ENCODE data around the gene INHBE. TPM values are rescaled to one million over a fixed set of nuclear protein-coding genes. Genes with fewer than 3 reads are reported as not detected.

Gene INHBE
- total RNA-seq, 4 donors from 2014 or later: not detected

DNA sequence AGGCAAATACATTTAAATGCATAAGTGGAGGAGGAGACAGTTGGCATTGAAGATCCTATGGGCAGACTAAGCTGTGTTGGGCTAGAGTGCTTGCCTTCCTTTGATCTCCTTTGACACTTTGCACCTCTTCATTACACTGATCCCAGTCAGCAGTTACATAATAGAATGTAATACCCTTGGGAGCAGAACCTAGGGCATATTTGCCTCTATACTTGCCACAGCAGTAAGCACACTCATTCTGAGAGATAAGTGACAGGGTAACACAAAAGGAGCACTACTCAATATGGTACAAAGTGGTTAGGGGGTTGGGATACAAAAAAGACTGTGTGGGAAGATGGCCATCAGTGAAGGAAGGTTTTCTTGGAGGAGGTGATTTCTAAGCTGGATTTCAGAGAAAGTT lies 41.7 kb downstream of the INHBE start:
- no peaks in the 10 kb centered on the region for H3K27me3 ChIP-seq
- H3K27ac ChIP-seq: no peak overlapping the region
- no peaks in the 10 kb centered on the region for H3K9me3 ChIP-seq
- intact Hi-C loops (cut with DNase I; ENCODE audit: low total_unique reads) (no loop called here), in situ Hi-C loops (cut with MboI; ENCODE audit: low pct_ligation_motif_present in 1 of 4, low pct_unique_long_range_greater_than_20kb in 1 of 4, low sequenced_read_pairs in 3 of 4) (no loop called here)
- TF ChIP-seq POLR2A (IDR thresholded peaks at IDR 0.05) (no peak), POLR2AphosphoS5 (IDR thresholded peaks at IDR 0.05) (no peak), EP300 (IDR thresholded peaks at IDR 0.05; ENCODE audit: low read depth) (no peak)
- TF ChIP-seq, protein P1, sequence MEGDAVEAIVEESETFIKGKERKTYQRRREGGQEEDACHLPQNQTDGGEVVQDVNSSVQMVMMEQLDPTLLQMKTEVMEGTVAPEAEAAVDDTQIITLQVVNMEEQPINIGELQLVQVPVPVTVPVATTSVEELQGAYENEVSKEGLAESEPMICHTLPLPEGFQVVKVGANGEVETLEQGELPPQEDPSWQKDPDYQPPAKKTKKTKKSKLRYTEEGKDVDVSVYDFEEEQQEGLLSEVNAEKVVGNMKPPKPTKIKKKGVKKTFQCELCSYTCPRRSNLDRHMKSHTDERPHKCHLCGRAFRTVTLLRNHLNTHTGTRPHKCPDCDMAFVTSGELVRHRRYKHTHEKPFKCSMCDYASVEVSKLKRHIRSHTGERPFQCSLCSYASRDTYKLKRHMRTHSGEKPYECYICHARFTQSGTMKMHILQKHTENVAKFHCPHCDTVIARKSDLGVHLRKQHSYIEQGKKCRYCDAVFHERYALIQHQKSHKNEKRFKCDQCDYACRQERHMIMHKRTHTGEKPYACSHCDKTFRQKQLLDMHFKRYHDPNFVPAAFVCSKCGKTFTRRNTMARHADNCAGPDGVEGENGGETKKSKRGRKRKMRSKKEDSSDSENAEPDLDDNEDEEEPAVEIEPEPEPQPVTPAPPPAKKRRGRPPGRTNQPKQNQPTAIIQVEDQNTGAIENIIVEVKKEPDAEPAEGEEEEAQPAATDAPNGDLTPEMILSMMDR (IDR thresholded peaks at IDR 0.05): no peak
- H3K36me3 ChIP-seq: peaks cover 0 to 29% (median 11%) of the 10 kb centered on the region in 4 donors
- H3K4me3 ChIP-seq: no peak overlapping the region
- DNase-seq: no peak
- no peaks in the 10 kb centered on the region for H3K4me1 ChIP-seq

DNA sequence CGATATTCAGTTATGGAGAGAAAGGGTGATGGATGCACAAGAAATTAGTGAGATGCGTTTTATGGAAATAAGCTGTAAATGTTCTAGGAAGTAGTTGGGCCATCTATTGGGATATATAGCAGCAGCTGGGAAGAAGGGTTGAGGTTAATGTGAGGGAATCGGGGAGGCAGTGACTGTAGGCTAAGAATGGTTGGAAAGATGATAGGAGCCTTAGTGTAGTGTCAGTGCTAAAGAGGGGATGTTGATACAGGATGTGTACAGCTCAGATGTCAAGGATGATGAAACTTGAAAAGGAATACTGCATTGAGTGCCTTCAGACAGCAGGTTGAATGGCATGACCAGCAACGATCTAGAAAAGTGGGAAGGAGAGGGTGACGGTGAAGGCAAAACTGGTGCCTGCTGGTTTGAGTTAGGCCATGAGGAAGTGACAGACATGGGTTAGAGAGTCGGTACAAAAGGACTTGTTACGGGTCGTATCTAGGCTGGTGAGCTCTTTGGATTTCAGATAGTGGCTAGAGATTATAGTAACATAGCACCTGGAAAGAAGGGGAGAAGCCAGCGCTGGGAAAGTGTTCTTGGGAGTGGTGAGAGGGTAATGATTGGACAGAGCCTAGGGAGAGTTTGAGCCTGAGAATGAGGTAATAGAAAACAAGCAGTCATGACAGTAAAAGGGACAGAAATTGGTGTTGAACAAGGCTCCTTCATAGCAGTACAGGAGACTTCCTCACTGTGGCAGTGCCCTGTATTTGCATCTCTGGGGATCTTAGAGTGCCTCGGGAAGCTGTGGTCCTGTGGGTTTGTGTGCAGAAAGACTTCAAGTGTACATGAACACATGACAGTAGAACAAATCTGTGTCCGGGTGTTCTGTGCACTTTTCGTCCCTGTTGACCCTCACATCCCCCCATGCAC lies 42.4 kb downstream of the INHBE start:
- WGBS, 2 donors (ENCODE audit: low coverage in 1 of 2): 90 to 91% methylated on average over 9 to 12 of the region's 12 CpGs
- in situ Hi-C loops (cut with MboI; ENCODE audit: low pct_ligation_motif_present in 1 of 4, low pct_unique_long_range_greater_than_20kb in 1 of 4, low sequenced_read_pairs in 3 of 4): no loop called here
- H3K4me1 ChIP-seq: no peaks in the 10 kb centered on the region
- intact Hi-C loops (cut with DNase I; ENCODE audit: low total_unique reads): no loop called here
- no peak overlapping the region for H3K27ac ChIP-seq
- no peak overlapping the region for H3K4me3 ChIP-seq
- peaks cover 0 to 31% (median 13%) of the 10 kb centered on the region in 4 donors for H3K36me3 ChIP-seq
- TF ChIP-seq POLR2A (IDR thresholded peaks at IDR 0.05) (no peak), POLR2AphosphoS5 (IDR thresholded peaks at IDR 0.05) (no peak)
- H3K9me3 ChIP-seq: no peaks in the 10 kb centered on the region
- no peaks in the 10 kb centered on the region for H3K27me3 ChIP-seq
- DNase-seq: no peak

DNA sequence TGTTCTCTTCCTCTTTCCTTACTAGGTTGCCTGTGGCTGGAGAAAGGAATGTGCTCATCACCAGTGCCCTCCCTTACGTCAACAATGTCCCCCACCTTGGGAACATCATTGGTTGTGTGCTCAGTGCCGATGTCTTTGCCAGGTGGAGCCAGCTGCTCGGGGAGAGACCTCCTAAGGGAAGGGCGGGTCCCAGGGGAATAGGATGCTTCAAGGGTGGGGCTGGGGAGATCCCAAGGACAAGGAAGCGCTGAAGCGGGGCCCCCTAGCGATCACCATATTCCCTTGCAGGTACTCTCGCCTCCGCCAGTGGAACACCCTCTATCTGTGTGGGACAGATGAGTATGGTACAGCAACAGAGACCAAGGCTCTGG lies 43.0 kb downstream of the INHBE start:
- TF ChIP-seq EP300 (IDR thresholded peaks at IDR 0.05; ENCODE audit: low read depth) (no peak), POLR2AphosphoS5 (IDR thresholded peaks at IDR 0.05) (no peak)
- TF ChIP-seq, protein P1 (IDR thresholded peaks at IDR 0.05): no peak
- H3K27ac ChIP-seq: no peak overlapping the region
- in situ Hi-C loops (cut with MboI; ENCODE audit: low pct_ligation_motif_present in 1 of 4, low pct_unique_long_range_greater_than_20kb in 1 of 4, low sequenced_read_pairs in 3 of 4): no loop called here
- no peaks in the 10 kb centered on the region for H3K4me1 ChIP-seq
- H3K9me3 ChIP-seq: no peaks in the 10 kb centered on the region
- no peaks in the 10 kb centered on the region for H3K27me3 ChIP-seq
- peaks cover 0 to 28% (median 14%) of the 10 kb centered on the region in 4 donors for H3K36me3 ChIP-seq
- intact Hi-C loops (cut with DNase I; ENCODE audit: low total_unique reads): no loop called here
- no peak overlapping the region for H3K4me3 ChIP-seq
- no peak for DNase-seq
- WGBS, 2 donors (ENCODE audit: low coverage in 1 of 2): 80 to 86% methylated on average over 1 to 9 of the region's 9 CpGs

DNA sequence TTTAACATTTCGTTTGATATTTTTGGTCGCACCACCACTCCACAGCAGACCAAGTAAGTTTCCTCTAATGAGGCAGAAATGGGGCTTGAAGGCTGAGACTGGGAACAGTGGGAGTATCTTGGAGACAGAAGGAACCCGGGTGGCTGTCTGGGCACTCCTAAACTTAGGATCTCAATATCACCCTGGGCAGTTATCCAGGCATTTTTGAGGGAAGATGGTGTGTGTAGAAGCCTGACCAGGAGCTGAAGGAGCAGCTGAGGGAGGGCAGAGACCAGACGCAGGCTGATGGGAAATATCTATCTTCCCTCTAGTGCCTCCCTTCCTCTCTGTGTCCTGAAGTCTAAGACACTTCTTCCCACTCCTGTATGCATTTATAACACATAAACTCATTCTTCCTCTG lies 43.5 kb downstream of the INHBE start:
- Histone ChIP-seq H3K27me3 (no peaks in the 10 kb centered on the region), H3K4me1 (no peaks in the 10 kb centered on the region), H3K9me3 (no peaks in the 10 kb centered on the region), H3K36me3 (peaks cover 0 to 32% (median 16%) of the 10 kb centered on the region in 4 donors), H3K27ac (no peak overlapping the region), H3K4me3 (no peak overlapping the region)
- WGBS, 2 donors (ENCODE audit: low coverage in 1 of 2): 71 to 98% methylated on average over 1 to 4 of the region's 4 CpGs
- in situ Hi-C loops (cut with MboI; ENCODE audit: low pct_ligation_motif_present in 1 of 4, low pct_unique_long_range_greater_than_20kb in 1 of 4, low sequenced_read_pairs in 3 of 4) (no loop called here), intact Hi-C loops (cut with DNase I; ENCODE audit: low total_unique reads) (no loop called here)
- no peak for DNase-seq
- no peak for TF ChIP-seq POLR2AphosphoS5 (IDR thresholded peaks at IDR 0.05)
- TF ChIP-seq EP300 (IDR thresholded peaks at IDR 0.05; ENCODE audit: low read depth): no peak
- TF ChIP-seq POLR2A (IDR thresholded peaks at IDR 0.05): no peak
- TF ChIP-seq, protein P1 (IDR thresholded peaks at IDR 0.05): no peak

Measured in transverse colon (tissue), 4 donors.